K562 (cell line): ENCODE data around the gene IP6K1. TPM values are rescaled to one million over a fixed set of nuclear protein-coding genes. Genes with fewer than 3 reads are reported as not detected.

Experiments used
- ATAC-seq: fragments of 200-7000 bp; cut with Tn5 transposase; 3 replicates; pipeline ENCODE4 v1.9.1; 2020; ENCODE audit warnings: moderate library complexity
- BruUV-seq: library from RNA; stranded (reverse); fragments of 400-500 nt; replicated peaks from 2 replicates; lab custom pipeline; 2021; lab: Mats Ljungman, UMichigan
- CTCF ChIA-PET: fragments of 300-600 bp; formaldehyde crosslinking; extraction: SDS; loops from one replicate; lab custom pipeline; 2021; ENCODE audit warnings: low intra/inter-chr PET ratio; lab: Yijun Ruan, JAX
- POLR2A ChIA-PET: fragments of 300-600, 350-650 bp; sonication (Branson Sonifier 250); formaldehyde crosslinking; extraction: SDS; loops from one replicate; lab custom pipeline; 2021; ENCODE audit warnings: antibody characterized with exemption, inconsistent platforms; lab: Yijun Ruan, JAX
- DNase-seq, 4 experiments: peaks; one replicate each; pipeline versions ENCODE4 v3.0.0 to v3.0.0-alpha.2; 2011 to 2018; ENCODE audit warnings: low spot score in 3 of 4, mixed read lengths in 3 of 4; ENCODE audit errors: extremely low read depth in 1 of 4
- FAIRE-seq: peaks from 2 replicates; lab custom pipeline; 2011; peaks lifted over from hg19 to GRCh38; lab: Jason Lieb, UNC
- H2AFZ ChIP-seq: 2 replicates; pipeline ENCODE4 v1.6.0; 2011; ENCODE audit warnings: low read depth, low read length, control low read depth, inconsistent platforms
- H3K27ac ChIP-seq: fragments of 200-600 bp; 3 replicates; pipeline ENCODE4 v1.8.0; 2011; ENCODE audit warnings: low read depth, mild to moderate bottlenecking, control low read depth, inconsistent platforms, low read length, moderate library complexity, mixed read lengths; ENCODE audit errors: extremely low read depth
- H3K27me3 ChIP-seq, 2 experiments: fragments of 300-600 bp in 1 of 2; 2 replicates in 1 of 2; 3 replicates in 1 of 2; pipeline versions ENCODE4 v1.6.0 to v1.8.0; 2011; ENCODE audit warnings: inconsistent platforms in 2 of 2, low read length in 2 of 2, mild to moderate bottlenecking in 1 of 2, mixed read lengths in 1 of 2, moderate library complexity in 1 of 2; ENCODE audit not compliant: control insufficient read depth in 2 of 2, insufficient read depth in 2 of 2
- H3K36me3 ChIP-seq: fragments of 300-600 bp; 3 replicates; pipeline ENCODE4 v1.8.0; 2011; ENCODE audit warnings: mild to moderate bottlenecking, low read length, inconsistent platforms; ENCODE audit not compliant: control insufficient read depth, insufficient read depth
- H3K4me1 ChIP-seq, 2 experiments: fragments of 200-600 bp in 1 of 2; replicated peaks in 1 of 2; 2 replicates in 1 of 2; 3 replicates in 1 of 2; pipeline versions ENCODE4 v1.5.1 to v1.8.0; 2011; ENCODE audit warnings: inconsistent platforms in 2 of 2, low read length in 2 of 2, mild to moderate bottlenecking in 1 of 2, mixed read lengths in 1 of 2, moderate library complexity in 1 of 2; ENCODE audit not compliant: control insufficient read depth in 2 of 2, insufficient read depth in 2 of 2
- H3K4me2 ChIP-seq: 2 replicates; pipeline ENCODE4 v1.6.1; 2011; ENCODE audit warnings: low read length, control low read depth, inconsistent platforms, mixed read lengths; ENCODE audit not compliant: insufficient read depth
- H3K4me3 ChIP-seq: fragments of 200-600 bp; sonication (generic), shearing (Covaris generic); 2 replicates; pipeline ENCODE4 v1.5.1; 2016; ENCODE audit warnings: control low read depth, inconsistent platforms
- H3K79me2 ChIP-seq: fragments of 200-600 bp; 3 replicates; pipeline ENCODE4 v1.8.0; 2011; ENCODE audit warnings: low read length, inconsistent platforms; ENCODE audit not compliant: control insufficient read depth, insufficient read depth
- H3K9ac ChIP-seq, 2 experiments: 2 replicates each; pipeline versions ENCODE4 v1.6.0 to v1.6.1; 2011; ENCODE audit warnings: low read depth in 2 of 2, low read length in 2 of 2, control low read depth in 1 of 2, inconsistent platforms in 1 of 2, mild to moderate bottlenecking in 1 of 2, mixed read lengths in 1 of 2; ENCODE audit not compliant: insufficient read depth in 1 of 2
- H3K9me1 ChIP-seq: one replicate; pipeline ENCODE4 v1.6.0; 2011; ENCODE audit warnings: inconsistent platforms, mild to moderate bottlenecking, low read length, moderate library complexity; ENCODE audit not compliant: control insufficient read depth, insufficient read depth
- H3K9me3 ChIP-seq: replicated peaks from 2 replicates; pipeline ENCODE4 v1.5.1; 2011; ENCODE audit warnings: low read depth, low read length, inconsistent platforms; ENCODE audit not compliant: control insufficient read depth, insufficient read depth
- H4K20me1 ChIP-seq: replicated peaks from 2 replicates; pipeline ENCODE4 v1.6.1; 2011; ENCODE audit warnings: low read length, inconsistent platforms, mixed read lengths; ENCODE audit not compliant: control insufficient read depth, insufficient read depth
- CSDE1 ChIP-seq, 2 experiments: fragments of 450-650 bp; IDR thresholded peaks; 2 replicates each; pipeline ENCODE4 v1.6.1; 2016; ENCODE audit warnings: mild to moderate bottlenecking in 1 of 2
- HMGN3 ChIP-seq: IDR thresholded peaks from 2 replicates; pipeline ENCODE4 v1.6.1; 2011; ENCODE audit warnings: borderline replicate concordance, low read depth, mild to moderate bottlenecking, mixed read lengths, low read length; ENCODE audit not compliant: insufficient read length; ENCODE audit errors: extremely low read depth
- MEIS2 ChIP-seq: fragments of 450-650 bp; IDR thresholded peaks from 2 replicates; pipeline ENCODE4 v1.6.1; 2014; ENCODE audit warnings: mild to moderate bottlenecking; ENCODE audit not compliant: partially characterized antibody
- POLR2G ChIP-seq: fragments of 200-400 bp; formaldehyde crosslinking; IDR thresholded peaks from 2 replicates; pipeline ENCODE4 v1.6.1; 2017; ENCODE audit warnings: low read depth, mild to moderate bottlenecking, antibody characterized with exemption, low read length, moderate library complexity
- STAT5A ChIP-seq: IDR thresholded peaks from 2 replicates; pipeline ENCODE4 v1.6.1; 2012; ENCODE audit warnings: low read length, inconsistent platforms, borderline replicate concordance
- TAF9B ChIP-seq: fragments of 450-650 bp; IDR thresholded peaks from 2 replicates; pipeline ENCODE4 v1.6.1; 2018; ENCODE audit warnings: mild to moderate bottlenecking; ENCODE audit not compliant: partially characterized antibody
- TAL1 ChIP-seq: fragments of 450-650 bp; IDR thresholded peaks from 2 replicates; pipeline ENCODE4 v1.6.1; 2016; ENCODE audit warnings: mild to moderate bottlenecking
- ZNF766 ChIP-seq: fragments of 200-800 bp; sonication (Bioruptor generic); conservative IDR thresholded peaks from 2 replicates; pipeline ENCODE4 v1.6.1; 2016; ENCODE audit warnings: missing genetic modification characterization, missing compliant biosample characterization
- WGBS: fragments of 100-300 bp; shearing (Covaris generic); methylation state at CpG from one replicate; pipeline ENCODE4 v1.1.6; 2016; ENCODE audit warnings: low coverage, mixed read lengths; ENCODE audit not compliant: insufficient coverage; ENCODE audit errors: missing lambda C conversion rate; 5-methylcytosine and 5-hydroxymethylcytosine counted together
- in situ Hi-C: fragments of 300-500 bp; cut with MboI; formaldehyde crosslinking; loops from 4 replicates; pipeline ENCODE4 v1.15.0; 2018; ENCODE audit warnings: inconsistent platforms, mixed read lengths
- intact Hi-C: fragments of 100-400 bp; cut with micrococcal nuclease; formaldehyde crosslinking; loops from 2 replicates; pipeline ENCODE4 v1.14.2; 2022
- polyA plus RNA-seq, 8 experiments: library from polyadenylated mRNA; depleted of rRNA in 4 of 8; stranded (reverse) in 5 of 8; unstranded in 3 of 8; fragments of >200 nt; fragmentation: Nextera tagmentation in 2 of 8; fragmentation: Illumina TruSeq in 1 of 8; extraction: Ambion mirVana in 2 of 8; extraction: Trizol in 1 of 8; gene quantifications; 2 replicates each; pipeline versions ENCODE4 v1.2.1 to v1.2.3, GENCODE V29; 2011 to 2014; ENCODE audit warnings: inconsistent platforms in 1 of 8, missing spikeins in 1 of 8
- total RNA-seq, 7 experiments: library from RNA; depleted of rRNA in 6 of 7; stranded (reverse); fragments of >200 nt in 6 of 7; fragmentation: Illumina TruSeq in 2 of 7; extraction: Trizol in 2 of 7; gene quantifications; 2 replicates each; pipeline versions ENCODE4 v1.2.1 to v1.2.3, GENCODE V29; 2011 to 2021; ENCODE audit warnings: low replicate concordance in 1 of 7
- TF ChIP-seq, protein P1 (sequence below), 2 experiments: fragments of 250-450 bp in 1 of 2; fragments of 450-650 bp in 1 of 2; sonication (Bioruptor Pico) in 1 of 2; IDR thresholded peaks; 2 replicates each; pipeline versions ENCODE4 v1.6.1 to v1.8.0; 2016 to 2021; ENCODE audit warnings: mild to moderate bottlenecking in 2 of 2, moderate library complexity in 2 of 2, missing compliant biosample characterization in 1 of 2, missing genetic modification characterization in 1 of 2
- TF ChIP-seq, protein P2 (sequence below), 2 experiments: fragments of 450-650 bp in 1 of 2; sonication (generic) in 1 of 2; formaldehyde crosslinking in 1 of 2; IDR thresholded peaks; 2 replicates each; pipeline versions ENCODE4 v1.7.1 to v1.9.0; 2016 to 2022; ENCODE audit warnings: inconsistent platforms in 1 of 2, mild to moderate bottlenecking in 1 of 2, missing genetic modification reagents in 1 of 2

Gene IP6K1
- total and polyA plus RNA-seq, 9 of the 15 experiments (the other 6 are each of a cell fraction or from before 2014, with no cell fraction given): 0.46 to 29.2 (median 13.1) TPM

DNA sequence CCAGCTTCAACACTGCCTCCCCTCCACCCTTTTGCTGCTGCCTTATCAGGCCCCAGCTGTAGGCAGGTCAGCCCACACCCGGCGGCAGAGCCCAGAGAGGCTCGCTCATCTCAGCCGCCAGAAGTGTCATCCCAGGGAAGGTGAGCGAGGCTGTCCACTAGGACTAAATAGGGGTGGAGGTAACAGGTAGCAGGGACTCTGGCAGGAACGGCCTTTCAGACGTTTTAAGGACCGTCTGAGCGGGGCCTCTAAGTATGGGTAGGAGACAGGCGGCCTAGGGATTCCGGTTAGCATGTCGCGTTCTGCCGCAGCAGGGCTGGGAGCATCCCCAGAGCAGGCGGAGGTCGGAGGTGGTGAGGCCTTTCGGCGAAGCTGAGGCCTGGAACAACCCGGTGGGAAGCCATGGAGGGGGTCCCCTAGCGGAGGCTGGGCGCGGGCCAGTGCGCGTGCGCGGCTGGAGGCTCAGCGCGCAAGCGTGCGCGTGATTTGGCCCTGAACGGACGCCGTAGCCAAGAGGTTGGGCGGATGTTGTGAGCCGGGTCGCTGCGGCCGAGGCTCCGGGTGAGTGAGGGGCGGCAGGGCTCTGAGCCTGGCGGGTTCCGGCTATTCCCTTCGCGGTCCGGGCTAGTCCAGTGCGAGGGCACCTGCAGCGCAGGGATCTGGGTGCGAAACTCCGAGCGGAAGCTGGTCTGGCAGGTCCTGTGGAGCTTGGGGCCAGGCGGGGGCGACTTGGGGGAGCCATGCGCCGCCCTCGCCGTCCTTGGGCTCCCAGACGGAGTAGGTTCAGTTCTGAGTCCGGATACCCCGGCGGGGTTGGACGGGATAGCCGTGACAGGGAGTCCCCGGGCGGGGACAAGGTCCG lies 97.1 kb downstream of the IP6K1 start, which contains the start of the genes MST1 and RNF123:
TSS of gene MST1 (minus strand) at position 429 of the 862 bp plus-strand sequence. CDS start 783 bp downstream, outside the sequence.
TSS of gene RNF123 (plus strand) at position 512 of the 862 bp plus-strand sequence. CDS start 1,609 bp downstream, outside the sequence.
- WGBS: 1% methylated on average over 29 of the region's 66 CpGs
- Histone ChIP-seq H4K20me1 (no peaks in the 10 kb centered on the region), H3K9me1 (no peaks in the 10 kb centered on the region), H2AFZ (peak within 1 kb of the TSS; percentile 96), H3K36me3 (peaks cover 2% of the 10 kb centered on the region; the same call in 1 of the 3 replicates), H3K9ac (peak within 1 kb of the TSS; percentile 72 to 94), H3K4me2 (peak within 1 kb of the TSS; percentile 81), H3K27ac (peak within 1 kb of the TSS; percentile 87), H3K27me3 (no peaks in the 10 kb centered on the region), H3K9me3 (no peaks in the 10 kb centered on the region), H3K4me3 (peak within 1 kb of the TSS; percentile 66), H3K79me2 (peaks cover 23% of the 10 kb centered on the region), H3K4me1 (peaks cover 6 to 33% of the 10 kb centered on the region in 2 experiments; a peak in 4 of 5 replicates)
- DNase-seq (peak; percentile 79 to 92 (median 82)), ATAC-seq (peak; percentile 94), FAIRE-seq (peak; percentile 97)
- BruUV-seq: TSS peak; percentile 48
- intact Hi-C loops: no loop called here
- ChIA-PET POLR2A (interaction anchor here (1.0 kb wide), 1 partner anchor 13 kb away, joined by 3 read pairs; no protein-coding TSS in a partner anchor), CTCF (interaction anchor here (0.6 kb wide), 1 partner anchor 162 kb away, joined by 3 read pairs; no protein-coding TSS in a partner anchor)
- in situ Hi-C loops: no loop called here
- TF ChIP-seq STAT5A (peak; percentile 35; the same call in 1 of the 2 replicates), POLR2G (peak; percentile 84), ZNF766 (CRISPR knock-in tag) (0 out of 2 replicates have a peak, but pooled peaks have one; percentile 39), MEIS2 (peak; percentile 76), HMGN3 (no peak), CSDE1 (IDR thresholded peaks at IDR 0.05) (no peak), TAF9B (no peak), TAL1 (peak; percentile 65; the same call in 1 of the 2 replicates)
- TF ChIP-seq, protein P1, sequence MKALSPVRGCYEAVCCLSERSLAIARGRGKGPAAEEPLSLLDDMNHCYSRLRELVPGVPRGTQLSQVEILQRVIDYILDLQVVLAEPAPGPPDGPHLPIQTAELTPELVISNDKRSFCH (CRISPR knock-in tag; IDR thresholded peaks at IDR 0.05): no peak
- TF ChIP-seq, protein P1 (tag; IDR thresholded peaks at IDR 0.05): no peak
- TF ChIP-seq, protein P2, sequence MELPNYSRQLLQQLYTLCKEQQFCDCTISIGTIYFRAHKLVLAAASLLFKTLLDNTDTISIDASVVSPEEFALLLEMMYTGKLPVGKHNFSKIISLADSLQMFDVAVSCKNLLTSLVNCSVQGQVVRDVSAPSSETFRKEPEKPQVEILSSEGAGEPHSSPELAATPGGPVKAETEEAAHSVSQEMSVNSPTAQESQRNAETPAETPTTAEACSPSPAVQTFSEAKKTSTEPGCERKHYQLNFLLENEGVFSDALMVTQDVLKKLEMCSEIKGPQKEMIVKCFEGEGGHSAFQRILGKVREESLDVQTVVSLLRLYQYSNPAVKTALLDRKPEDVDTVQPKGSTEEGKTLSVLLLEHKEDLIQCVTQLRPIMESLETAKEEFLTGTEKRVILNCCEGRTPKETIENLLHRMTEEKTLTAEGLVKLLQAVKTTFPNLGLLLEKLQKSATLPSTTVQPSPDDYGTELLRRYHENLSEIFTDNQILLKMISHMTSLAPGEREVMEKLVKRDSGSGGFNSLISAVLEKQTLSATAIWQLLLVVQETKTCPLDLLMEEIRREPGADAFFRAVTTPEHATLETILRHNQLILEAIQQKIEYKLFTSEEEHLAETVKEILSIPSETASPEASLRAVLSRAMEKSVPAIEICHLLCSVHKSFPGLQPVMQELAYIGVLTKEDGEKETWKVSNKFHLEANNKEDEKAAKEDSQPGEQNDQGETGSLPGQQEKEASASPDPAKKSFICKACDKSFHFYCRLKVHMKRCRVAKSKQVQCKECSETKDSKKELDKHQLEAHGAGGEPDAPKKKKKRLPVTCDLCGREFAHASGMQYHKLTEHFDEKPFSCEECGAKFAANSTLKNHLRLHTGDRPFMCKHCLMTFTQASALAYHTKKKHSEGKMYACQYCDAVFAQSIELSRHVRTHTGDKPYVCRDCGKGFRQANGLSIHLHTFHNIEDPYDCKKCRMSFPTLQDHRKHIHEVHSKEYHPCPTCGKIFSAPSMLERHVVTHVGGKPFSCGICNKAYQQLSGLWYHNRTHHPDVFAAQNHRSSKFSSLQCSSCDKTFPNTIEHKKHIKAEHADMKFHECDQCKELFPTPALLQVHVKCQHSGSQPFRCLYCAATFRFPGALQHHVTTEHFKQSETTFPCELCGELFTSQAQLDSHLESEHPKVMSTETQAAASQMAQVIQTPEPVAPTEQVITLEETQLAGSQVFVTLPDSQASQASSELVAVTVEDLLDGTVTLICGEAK (IDR thresholded peaks at IDR 0.05): peak; percentile 86
- TF ChIP-seq, protein P2 (CRISPR knock-in tag; IDR thresholded peaks at IDR 0.05): no peak
